GM21423 (cell line): Measurements from ENCODE around the gene ANKLE1.
"Not testable (repeated sequence)": the region's sequence is repeated elsewhere in the genome, so short reads cannot be mapped to it uniquely, and the experiment has no call there.

ENCODE experiments used
- ATAC-seq: cut with Tn5 transposase; IDR thresholded peaks from one replicate; pipeline ENCODE4 v1.9.1; 2021; ENCODE audit warnings: mild to moderate bottlenecking, moderate library complexity; ENCODE audit not compliant: unreplicated experiment

ANKLE1 gene

DNA sequence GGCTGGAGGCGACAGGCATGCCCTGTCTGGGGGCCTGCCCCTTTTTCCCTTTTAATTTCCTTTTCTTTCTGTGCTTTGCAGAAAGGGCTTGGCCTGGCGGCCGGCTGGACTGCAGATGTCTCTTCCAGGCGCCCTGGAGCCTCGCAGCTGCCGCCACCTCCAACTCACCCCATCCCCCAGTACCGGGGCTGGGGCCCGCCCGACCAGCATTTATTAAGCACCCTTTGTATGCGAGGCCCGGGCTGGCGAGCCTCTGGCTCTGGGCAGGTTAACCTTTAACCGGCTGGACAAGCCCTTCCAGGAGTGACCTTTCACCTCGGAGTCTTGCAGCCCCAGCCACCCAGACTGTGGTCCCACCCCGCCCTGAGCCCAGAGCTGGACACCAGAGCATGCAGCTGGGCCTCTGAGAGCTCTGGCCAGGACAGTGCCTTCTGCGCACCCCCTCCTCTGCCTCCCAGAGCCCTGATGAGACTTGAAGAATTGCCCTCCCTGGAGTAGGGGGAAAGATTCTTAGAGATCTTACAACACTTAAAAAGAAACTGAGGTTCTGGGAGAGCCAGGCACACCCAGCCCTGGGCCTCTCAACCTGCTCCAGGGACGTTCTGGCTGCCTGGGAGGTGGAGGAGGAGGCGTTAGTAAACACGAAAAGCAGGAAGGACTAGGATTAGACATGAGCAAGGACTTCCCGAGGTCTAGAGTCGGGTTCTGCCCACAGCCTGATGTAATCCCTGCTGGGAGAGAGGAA is 34.8 kb upstream of the ANKLE1 start:
- no peak for ATAC-seq

DNA sequence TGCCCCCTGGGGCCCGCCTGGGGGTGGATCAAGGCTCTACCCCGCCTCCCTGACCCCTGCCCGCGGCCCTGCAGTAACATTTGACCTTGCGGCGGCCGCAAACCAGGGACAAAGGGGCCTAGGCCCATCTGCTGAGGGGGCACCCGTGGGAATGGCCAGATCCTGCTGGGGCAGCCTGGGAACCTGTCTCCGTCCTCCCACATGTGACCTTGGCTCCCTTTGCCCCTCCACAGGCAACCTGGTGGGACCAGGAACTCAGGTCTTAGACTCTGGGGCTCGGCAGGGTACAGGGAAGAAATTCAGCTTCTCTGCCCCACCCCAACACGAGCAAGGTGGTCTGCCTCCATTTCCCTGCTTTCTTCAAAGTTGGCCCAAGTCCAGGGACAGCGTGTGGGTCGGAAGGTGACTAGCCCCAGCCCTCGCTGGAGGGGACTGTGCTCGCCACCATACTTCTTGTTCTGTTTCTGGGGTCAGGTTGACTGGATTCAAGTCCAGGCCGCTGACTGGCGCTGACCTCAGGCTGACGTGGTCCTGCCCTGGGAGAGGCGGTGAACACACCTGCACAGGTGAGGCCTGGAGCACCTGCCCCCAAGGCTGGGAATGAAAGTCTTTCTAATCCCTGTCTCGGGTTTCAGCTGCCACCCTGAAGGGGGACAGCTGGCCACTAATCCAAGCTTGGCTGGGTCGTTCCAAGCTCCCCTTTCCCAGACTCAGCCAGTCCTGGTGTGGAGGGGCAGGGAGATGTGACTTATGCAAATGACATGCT is 33.5 kb upstream of the ANKLE1 start:
- ATAC-seq: no peak

DNA sequence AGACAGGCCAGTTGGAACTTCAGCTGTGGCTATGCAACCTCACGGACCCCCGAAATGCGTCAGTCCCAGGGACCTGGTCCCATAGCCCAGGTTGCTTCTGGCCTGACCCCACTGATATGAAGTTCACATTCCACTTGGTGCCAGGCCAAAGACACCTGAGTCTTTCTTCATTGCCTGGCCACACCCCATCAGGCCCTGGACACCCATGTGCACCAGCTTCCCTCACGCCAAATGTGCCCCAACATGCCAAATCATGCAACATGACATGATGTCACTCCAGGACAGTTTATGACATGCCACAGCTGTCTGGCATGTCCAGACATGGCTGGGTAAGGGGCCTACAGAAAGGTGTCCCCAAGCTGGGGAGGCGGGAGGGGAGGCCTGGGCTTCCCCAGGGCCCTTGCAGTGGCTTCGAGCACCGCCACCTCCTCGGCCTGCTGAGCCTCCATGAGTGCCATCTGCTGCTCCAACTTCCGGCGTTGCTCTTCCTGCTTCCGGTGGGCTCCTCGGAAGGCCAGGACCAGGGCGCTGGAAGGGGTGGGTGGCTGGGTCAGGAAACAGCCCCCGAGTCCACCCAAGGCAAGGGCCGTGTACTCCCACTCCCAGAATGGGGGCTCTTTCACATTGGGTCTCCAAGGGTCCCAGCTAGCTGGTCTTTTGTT is 31.7 kb upstream of the ANKLE1 start:
- no peak for ATAC-seq

DNA sequence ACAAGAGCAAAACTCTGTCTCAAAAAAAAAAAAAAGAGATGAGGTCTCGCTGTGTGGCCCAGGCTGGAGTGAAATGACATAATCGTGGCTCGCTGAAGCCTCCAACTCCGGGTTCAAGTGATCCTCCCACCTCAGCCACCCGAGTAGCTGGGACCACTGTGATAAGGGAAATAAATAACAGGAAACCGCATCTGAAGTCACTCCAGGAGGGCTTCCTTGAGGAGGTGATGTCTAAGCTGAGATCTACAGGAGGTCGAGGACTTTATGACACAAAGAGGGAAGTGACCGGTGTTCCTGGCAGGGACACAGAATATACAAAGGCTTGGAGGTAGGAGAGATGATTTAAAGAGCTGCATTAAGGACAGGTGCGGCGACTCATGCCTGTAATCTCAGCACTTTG is 27.1 kb upstream of the ANKLE1 start:
- ATAC-seq: no peak

DNA sequence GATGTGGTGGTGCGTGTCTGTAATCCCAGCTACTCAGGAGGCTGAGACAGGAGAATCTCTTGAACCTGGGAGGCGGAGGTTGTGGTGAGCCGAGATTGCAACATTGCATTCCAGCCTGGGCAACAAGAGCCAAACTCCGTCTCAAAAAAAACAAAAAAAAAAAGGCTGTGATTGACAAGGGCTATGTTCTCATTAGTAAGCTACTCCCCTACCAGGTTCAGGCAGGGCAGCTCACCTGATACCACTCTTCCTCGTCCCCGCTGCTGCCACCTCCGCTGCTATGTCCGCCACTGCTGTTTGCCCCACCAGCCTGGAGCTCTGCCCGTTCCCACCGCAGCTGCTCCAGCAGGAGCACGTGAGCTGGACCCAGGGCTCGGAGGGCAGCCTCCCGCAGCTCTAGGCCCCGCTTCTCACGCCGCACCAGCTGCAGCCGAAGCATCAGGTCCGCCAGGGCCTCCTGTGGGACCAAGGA is 26.5 kb upstream of the ANKLE1 start:
- no peak for ATAC-seq

DNA sequence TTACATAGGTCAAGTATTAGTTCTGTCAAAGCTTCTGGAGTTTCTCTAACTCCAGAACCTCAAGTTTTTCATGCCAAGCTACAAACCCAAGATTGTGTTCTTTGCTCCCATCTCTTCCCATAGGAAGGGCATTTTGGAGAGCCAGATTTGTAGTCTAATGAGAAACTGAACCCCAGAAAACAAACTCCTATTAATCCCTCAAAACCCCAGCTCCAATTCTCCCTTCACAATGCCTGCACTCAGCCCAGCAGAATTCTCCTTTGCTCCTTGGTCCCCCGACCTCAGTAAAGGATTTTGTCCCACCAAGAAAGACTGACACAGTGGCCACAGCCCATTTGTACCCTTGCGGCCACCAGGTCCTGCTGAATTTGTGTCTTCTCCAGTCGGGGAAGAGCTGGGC is 25.6 kb upstream of the ANKLE1 start:
- no peak for ATAC-seq

DNA sequence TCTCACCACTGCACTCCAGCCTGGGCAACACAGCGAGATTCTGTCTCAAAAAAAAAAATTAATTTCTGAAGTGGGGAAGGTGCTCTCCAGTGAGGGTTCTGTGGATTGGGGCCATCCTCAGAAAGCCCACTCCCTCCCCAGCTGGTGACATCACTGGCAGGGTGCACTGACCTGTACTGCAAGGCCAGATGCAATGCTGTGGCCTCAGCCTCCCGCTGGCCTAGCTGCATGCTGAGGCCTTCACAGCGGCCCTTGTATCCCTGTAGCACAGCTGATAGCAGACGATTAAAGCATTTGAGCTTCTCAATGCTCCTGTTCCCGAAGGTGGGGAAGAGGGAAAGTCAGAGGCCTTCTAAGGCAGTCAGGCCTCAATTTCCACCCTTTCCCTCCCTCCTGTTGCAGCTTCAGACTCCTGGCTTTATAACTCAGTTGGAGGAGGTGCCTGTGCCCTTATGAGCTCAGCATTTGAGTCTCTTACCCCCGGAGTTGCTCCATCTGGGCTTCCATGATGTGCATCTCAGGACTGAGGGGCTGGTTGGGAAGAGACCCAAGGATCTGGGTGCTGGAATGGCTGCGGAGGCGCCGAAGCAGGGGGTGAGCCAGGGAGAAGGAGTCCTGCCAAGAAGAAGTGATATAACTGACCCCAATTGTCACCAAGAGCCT is 22.5 kb upstream of the ANKLE1 start:
- no peak for ATAC-seq

DNA sequence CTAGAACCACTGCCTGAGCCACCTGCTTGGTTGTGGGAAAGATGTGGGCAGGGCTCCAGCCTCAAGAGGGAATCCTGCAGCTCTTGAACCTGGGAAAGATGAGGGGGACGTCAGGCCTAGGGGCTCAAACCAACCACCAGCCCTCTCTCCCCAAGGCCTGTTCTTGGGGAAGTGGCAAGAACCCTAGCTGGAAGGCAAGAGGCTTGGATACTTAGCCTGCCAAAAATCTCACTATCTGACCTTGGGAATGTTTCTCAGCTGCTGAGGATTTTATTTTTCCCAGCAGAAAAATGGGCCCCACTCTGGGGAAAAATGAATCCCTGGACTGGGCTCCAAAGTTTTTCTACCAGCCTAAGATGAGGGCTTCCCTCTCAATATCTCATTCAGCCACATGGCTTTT is 21.8 kb upstream of the ANKLE1 start:
- no peak for ATAC-seq

DNA sequence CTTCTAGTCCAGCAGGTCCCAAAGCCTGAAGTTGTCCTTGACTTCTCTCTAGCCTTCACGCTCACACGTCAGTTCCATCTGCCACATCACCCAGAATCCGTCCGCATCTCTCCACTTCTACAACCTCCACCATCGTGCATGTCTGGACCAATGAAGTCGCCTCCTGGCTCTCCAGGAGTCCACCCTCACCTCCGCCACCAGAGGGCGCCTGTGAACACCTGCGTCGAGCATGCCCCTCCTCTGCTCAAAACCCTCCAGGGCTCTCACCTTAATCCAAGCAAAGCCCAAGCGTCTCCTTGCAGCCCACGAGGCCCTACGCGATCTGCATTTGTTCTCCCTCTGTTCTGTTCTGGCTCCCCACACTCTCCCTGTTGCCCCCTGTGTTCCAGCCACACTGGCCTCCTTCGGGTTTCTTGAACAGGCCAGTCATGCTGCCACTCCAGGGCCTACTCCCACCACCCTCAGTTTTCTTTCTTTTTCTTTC is 20.8 kb upstream of the ANKLE1 start:
- no peak for ATAC-seq

DNA sequence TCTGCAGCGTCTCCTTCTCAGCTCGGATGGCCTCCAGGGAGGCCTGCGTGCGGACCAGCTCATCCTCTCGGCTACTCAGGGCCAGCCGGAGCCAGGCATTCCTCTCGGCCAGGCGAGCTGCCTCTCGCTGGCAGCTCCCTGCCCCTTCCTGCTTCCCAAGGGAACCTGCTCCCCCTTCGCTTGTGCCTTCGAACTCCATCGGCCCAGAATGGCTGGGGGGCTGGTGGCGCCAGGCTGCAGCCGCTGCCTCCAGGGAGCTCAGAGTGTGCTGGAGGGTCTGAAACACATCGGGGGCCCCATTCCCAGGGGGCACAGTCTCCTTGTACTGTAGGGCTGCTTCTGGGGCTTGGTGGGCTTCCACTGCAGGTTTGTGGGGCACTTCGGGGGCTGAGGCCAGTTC is 19.1 kb upstream of the ANKLE1 start:
- ATAC-seq: no peak

DNA sequence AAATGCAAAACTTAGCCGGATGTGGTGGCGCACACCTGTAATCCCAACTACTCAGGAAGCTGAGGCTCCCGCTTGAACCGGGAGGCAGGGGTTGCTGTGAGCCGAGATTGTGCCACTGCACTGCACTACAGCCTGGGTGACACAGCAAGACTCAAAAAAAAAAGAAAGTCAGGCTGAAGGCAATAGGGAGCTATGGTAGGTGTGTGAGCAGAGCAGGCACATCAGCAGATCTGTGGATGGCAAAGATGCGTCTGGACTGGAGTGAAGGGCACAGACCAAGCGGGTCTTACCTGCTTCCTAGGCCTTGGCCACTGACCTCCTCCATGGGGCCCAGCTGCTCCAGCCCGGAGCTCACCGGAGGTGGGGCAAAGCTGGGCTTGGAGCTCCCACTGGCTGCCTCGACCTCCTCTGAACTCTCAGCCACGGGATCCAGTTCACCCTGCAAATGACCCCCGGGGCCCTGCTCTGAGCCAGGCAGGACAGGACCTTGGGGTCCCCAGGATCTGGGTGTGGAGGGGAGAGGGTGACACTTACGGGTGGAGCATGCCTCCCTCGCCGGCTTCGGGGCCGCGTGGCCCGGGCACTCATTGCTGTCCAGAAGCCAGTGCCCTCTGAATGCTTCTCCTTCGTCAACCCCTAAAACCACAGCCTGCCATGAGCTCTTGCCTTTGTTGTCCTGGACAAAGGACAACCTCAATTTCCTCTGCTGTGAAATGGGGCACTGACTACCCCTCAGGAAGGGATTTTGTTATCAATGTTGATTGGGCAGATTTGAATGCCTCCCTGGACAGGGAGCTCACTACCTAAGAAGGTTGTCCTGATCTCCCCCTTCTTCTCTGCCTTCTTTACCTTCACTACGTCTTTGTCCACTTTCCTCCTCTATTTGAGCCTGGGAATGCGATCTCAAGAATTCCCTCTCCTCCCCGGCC is 17.7 kb upstream of the ANKLE1 start:
- ATAC-seq: no peak

DNA sequence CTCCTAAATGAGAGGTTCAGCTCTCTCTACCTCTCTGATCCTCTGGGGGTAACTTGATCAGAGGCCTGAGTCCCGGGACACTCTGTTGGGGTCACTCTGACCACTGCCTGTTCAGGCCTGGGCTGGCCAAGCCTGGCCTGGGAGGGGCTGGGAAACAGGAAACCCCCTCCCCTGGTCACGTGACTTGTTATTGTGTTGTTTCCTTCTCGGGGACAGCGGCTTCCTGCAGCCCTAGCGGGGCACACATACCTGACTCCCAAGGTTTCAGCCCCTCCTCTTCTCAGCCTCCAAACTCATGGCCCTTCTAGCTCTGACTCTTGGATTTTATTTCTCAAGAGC is 17.1 kb upstream of the ANKLE1 start, which contains the start of gene USHBP1:
Gene USHBP1, minus strand, starts transcription at position 105 of the 339 bp plus-strand sequence. CDS start 446 bp downstream, outside the sequence.
- ATAC-seq: no peak

DNA sequence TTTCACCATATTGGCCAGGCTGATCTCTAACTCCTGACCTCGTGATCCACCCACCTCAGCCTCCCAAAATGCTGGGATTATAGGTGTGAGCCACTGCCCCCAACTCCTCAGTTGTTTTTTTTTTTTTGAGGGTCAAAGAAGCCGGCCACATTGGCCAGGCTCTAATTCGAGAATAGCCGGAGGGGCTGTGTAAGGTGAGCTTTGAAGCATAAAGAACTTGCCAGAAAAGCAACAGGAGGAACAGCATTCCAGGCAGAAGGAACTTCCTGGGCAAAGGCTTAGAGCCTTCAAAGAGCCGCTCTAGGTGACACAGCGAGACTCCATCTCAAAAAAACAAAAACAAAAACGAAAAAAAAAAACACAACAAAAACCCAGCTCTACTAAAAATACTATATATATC is 15.7 kb upstream of the ANKLE1 start:
- no peak for ATAC-seq

DNA sequence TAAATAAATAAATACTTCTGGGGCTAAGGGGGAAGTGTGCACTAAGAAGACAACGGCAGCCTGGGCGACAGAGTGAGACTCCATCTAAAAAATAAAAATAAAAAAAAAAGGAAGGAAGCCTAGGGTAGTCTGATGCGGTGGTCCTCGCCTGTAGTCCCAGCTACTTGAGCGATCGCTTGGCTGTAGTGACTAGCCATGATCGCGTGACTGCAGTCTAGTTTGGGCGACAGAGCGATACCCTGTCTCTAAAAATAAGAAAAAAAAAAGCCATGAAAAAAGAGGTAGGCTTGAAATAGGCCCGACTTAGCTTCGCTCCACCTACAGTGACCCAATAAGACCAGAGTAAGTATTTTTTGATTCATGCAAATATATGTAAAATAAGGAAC is 15.1 kb upstream of the ANKLE1 start:
- ATAC-seq: no peak

DNA sequence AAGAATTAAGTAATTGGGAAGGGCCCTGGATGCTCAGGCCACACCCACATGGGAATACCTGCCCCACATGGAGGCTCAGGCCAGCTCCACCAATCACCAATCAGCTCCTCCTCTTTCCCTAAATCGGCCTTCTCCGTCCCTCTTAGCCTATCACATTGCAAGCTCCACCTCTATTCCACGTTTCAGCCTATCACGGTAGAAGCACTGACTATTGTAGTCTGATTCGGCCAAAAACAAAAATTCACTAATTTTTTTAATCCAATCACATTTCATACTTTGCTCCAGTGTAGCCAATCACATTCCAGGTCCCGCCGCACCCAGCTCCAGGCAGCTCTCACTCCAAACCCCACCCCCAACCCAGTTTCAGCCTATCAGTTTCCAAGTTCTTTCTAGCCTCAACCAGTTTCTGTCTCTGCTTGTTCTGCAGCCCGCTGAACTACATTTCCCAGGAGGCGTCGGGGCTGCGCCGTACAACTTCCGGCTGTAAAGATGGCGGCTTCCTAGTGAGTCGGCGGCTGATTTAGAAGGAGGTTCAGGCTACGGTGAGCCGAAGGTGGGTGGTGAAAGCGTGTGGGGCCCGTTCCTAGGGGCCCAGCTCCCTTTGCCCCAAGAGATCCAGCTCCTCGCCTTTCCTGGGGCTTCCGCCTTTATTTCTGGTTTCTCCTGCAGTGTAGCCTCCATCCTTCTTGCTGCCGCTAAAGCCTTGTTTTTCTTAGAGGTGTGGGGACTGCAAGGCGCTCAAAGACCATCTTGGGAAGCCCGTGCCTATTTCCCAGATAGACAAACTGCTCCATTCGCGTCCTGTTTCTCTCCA is 14.5 kb upstream of the ANKLE1 start, which contains the start of gene BABAM1:
Gene BABAM1, plus strand, starts transcription at position 469 of the 814 bp plus-strand sequence. CDS start 1,364 bp downstream, outside the sequence.
- ATAC-seq: peak; percentile 86

DNA sequence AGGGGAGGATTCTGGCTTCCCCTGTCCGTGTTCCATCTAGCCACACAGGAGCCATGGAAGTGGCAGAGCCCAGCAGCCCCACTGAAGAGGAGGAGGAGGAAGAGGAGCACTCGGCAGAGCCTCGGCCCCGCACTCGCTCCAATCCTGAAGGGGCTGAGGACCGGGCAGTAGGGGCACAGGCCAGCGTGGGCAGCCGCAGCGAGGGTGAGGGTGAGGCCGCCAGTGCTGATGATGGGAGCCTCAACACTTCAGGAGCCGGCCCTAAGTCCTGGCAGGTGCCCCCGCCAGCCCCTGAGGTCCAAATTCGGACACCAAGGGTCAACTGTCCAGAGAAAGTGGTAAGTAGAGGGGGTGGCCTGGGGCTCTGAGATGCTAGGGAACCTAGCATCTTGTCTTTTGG is 12.9 kb upstream of the ANKLE1 start:
- no peak for ATAC-seq

DNA sequence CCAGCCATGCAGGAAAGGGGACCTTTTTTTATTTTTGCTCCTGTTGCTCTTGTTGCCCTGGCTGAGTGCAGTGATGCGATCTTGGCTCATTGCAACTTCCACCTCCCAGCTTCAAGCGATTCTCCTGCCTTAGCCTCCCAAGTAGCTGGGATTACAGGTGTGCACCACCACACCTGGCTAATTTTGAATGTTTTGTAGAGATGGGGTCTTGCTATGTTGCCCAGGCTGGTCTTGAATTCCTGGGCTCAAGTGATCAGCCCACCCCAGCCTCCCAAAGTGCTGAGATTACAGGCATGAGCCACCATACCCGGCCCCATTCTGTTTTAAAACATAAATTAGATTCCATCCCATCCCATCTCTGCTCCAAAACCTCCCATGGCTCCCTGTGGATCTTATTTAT is 6.8 kb upstream of the ANKLE1 start:
- not testable (repeated sequence) for ATAC-seq

DNA sequence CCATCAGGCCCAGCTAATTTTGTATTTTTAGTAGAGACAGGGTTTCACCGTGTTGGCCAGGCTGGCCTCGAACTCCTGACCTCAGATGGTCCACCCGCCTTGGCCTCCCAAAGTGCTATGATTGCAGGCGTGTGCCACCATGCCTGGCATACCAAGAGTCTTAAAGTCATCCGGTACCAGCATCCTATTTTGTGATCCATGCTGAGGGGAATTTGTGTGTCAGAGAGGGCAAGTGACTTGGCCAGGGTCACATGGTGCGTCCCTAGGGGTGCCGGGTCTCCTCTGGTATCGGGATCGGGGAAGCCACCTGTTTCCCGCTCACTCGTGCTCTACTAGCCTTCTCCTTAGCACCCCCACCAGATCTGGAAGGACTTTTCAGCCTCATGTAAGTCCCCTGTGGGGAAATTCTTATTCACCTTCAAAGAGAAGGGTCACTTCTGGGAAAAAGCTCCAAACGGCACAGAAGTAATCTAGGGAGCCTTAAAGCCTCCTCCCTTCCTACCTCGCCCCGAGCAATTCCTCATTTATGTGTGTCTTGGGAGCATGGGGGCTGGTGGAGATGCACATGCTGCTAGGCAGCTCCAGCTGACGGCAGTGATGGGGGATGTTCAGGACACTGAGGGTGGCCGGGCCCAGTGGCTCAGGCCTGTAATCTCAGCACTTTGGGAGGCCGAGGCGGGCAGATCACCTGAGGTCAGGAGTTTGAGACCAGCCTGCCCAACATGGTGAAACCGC is 6.1 kb upstream of the ANKLE1 start:
- ATAC-seq: no peak
